Fibroblast of the aortic adventitia (primary cell): ENCODE measurements around the gene CYP46A1. TPM values are rescaled to one million over a fixed set of nuclear protein-coding genes. Genes with fewer than 3 reads are reported as not detected.
"Not testable (repeated sequence)": the region's sequence is repeated elsewhere in the genome, so short reads cannot be mapped to it uniquely, and the experiment has no call there.

ENCODE experiments used
- DNase-seq: peaks from one replicate; pipeline ENCODE4 v3.0.0-alpha.2; 2010; ENCODE audit warnings: low read depth
- H3K4me3 ChIP-seq: 2 replicates; pipeline ENCODE4 v1.5.1; 2011; ENCODE audit warnings: low read depth, mild to moderate bottlenecking, control low read depth, low read length, moderate library complexity
- CTCF ChIP-seq: IDR thresholded peaks from 2 replicates; pipeline ENCODE4 v1.5.1; 2011; ENCODE audit warnings: mild to moderate bottlenecking, low read length, control low read depth, inconsistent platforms; ENCODE audit not compliant: insufficient read depth
- total RNA-seq: library from RNA; depleted of rRNA; stranded (reverse); fragments of >200 nt; gene quantifications from 2 replicates; pipeline ENCODE4 v1.2.3, GENCODE V29; 2012; ENCODE audit warnings: low replicate concordance

CYP46A1 gene
- total RNA-seq, 1 donor = 0.36 TPM

DNA sequence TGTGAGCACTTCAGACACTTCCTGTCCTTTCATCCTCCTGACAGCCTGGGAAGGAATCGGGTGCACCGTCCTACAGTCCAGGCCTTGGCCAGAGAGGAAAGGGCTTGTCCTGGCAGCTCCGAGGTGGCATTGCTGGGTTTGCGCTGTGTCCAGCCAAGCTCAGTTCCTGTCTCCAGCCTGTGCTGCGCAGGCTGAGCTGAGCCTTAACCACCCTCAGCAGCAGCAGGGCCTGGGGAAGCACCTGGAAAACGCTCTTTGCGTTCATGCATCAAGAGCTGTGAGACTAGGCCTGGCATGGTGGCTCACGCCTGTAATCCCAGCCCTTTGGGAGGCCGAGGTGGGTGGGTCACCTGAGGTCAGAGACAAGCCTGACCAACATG, 75.4 kb downstream of the CYP46A1 start:
- H3K4me3 ChIP-seq = no peak overlapping the region
- no peak for DNase-seq
- no peak for TF ChIP-seq CTCF

DNA sequence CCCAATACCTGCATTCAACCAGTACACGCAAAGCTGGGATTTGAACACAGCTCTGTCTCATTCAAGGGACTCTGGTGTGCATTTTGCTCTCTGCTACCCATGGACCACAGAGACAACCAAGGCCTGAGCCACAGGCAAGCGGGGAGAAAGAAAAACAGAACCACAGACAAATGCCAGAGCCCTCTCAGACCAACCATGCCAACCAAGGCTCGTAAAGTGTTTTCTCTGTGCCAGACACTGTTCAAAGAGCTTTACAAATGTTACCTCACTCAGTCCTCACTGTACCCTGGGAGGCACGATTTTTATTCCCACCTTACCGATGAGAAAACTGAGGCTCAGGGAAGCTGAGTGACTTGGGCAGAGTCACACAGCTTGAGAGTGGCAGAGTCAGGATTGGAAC, 76.7 kb downstream of the CYP46A1 start:
- TF ChIP-seq CTCF = no peak
- no peak for DNase-seq

DNA sequence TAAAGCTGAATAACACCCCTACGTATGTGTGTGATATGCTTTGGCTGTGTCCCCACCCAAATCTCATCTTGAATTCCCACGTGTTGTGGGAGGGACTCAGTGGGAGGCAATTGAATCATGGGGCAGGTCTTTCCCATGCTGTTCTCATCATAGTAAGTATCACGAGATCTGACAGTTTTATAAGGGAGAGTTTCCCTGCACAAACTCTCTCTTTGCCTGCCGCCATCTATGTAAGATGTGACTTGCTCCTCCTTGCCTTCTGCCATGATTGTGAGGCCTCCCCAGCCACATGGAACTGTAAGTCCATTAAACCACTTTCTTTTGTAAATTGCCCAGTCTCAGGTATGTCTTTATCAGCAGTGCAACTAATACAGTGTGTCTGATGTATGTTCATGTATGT, 78.8 kb downstream of the CYP46A1 start:
- not testable (repeated sequence) for DNase-seq, H3K4me3 ChIP-seq

More for the DNA sequence above, 76.7 kb downstream of the CYP46A1 start:
- H3K4me3 ChIP-seq = no peak overlapping the region

DNA sequence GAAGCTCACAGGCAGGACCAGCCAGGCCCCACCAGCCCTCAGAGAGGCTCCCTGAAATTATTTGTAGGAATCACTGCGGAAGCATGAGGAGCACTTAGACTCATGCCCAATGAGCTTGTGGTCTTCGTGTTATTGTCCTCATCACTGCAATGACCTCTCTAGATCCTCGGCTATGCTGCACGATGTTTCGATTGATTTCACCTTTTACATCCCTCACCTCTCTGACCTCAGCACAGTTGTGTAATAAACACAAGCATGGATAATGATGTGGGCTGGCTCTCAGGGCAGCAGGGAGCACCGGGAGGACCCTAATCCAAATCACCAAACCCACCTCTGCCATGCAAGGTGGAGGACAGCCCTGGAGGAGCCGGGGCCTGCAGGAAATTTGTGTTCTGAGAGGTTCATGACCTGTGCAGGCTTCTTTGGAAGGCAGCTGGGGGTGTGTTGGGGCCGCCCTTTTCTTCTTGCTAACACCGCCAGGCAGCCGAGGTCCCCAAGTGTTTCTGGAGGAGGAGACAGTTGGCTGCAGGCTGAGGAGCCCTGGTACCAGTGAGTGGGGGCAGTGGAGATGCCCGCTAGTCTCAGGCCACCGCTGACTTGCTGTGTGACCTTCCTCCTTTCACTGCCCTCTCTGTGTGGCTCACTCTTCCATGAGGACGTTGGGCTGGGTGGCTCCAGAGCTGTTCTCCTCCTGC, 79.6 kb downstream of the CYP46A1 start:
- TF ChIP-seq CTCF = no peak
- no peak for DNase-seq
- H3K4me3 ChIP-seq = no peak overlapping the region

DNA sequence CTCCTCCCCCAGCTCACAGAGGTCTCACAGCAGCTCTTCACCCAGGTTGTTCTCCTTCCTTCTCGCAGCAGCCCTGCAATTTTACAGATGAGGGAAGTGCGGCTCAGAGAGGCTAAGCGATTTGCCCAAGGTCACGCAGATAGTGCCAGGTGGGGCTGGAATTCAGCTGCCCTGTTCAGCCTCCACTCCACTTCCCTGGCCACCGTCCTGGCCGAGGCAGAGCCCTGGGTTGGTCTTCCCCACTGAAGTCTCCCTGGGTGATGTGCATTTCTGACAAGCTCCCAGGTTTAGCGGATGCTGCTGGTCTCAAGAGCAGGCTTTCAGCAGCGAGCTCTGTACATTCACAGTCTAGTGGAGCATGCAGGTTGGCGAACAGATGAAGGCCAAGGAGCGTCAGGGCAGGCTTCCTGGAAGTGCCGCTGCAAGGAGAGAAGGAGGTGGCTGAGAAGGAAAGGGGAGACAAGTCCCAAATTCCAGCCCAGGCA, 80.2 kb downstream of the CYP46A1 start:
- no peak for TF ChIP-seq CTCF
- no peak overlapping the region for H3K4me3 ChIP-seq
- DNase-seq = no peak

GRCh38 chr14:99768381-99768780, 84.3 kb downstream of the CYP46A1 start:
- DNase-seq = peak; percentile 39
- no peak for TF ChIP-seq CTCF

GRCh38 chr14:99769123-99769522, 85.0 kb downstream of the CYP46A1 start:
- H3K4me3 ChIP-seq = no peak overlapping the region
- no peak for DNase-seq
- TF ChIP-seq CTCF = no peak

More at GRCh38 chr14:99768381-99768780, 84.3 kb downstream of the CYP46A1 start:
- no peak overlapping the region for H3K4me3 ChIP-seq
